GM12878 (cell line): ENCODE data around the gene BICD1. TPM values are rescaled to one million over a fixed set of nuclear protein-coding genes. Genes with fewer than 3 reads are reported as not detected.
A peak's percentile ranks its signal among the peaks of the same experiment; 100 is the strongest.

Source experiments
- BACH1 ChIP-seq: fragments of 450-650 bp; IDR thresholded peaks from 2 replicates; pipeline ENCODE4 v1.6.1; 2017; ENCODE audit warnings: mild to moderate bottlenecking, borderline replicate concordance
- BCL11A ChIP-seq: IDR thresholded peaks from 2 replicates; pipeline ENCODE4 v1.6.1; 2011; ENCODE audit warnings: low read depth, low read length
- BCL3 ChIP-seq: IDR thresholded peaks from 2 replicates; pipeline ENCODE4 v1.6.1; 2011; ENCODE audit warnings: borderline replicate concordance, low read depth, mild to moderate bottlenecking, moderate library complexity, low read length; ENCODE audit not compliant: insufficient read depth, poor library complexity, severe bottlenecking
- CBX5 ChIP-seq: sonication (generic); IDR thresholded peaks from 2 replicates; pipeline ENCODE4 v1.6.1; 2016; ENCODE audit warnings: low read depth, moderate library complexity, mild to moderate bottlenecking, inconsistent platforms
- CHD1 ChIP-seq: IDR thresholded peaks from 2 replicates; pipeline ENCODE4 v1.6.1; 2012; ENCODE audit warnings: low read depth, low read length, improper control_type of control experiment
- CREB1 ChIP-seq: IDR thresholded peaks from 2 replicates; pipeline ENCODE4 v1.6.1; 2012; ENCODE audit warnings: low read depth, mild to moderate bottlenecking, inconsistent platforms
- GABPA ChIP-seq: IDR thresholded peaks from 2 replicates; pipeline ENCODE4 v1.6.1; 2014; ENCODE audit warnings: antibody characterized with exemption, low read depth, mild to moderate bottlenecking, inconsistent platforms
- IKZF2 ChIP-seq, 2 experiments: fragments of 450-650 bp; IDR thresholded peaks; 2 replicates each; pipeline ENCODE4 v1.6.1; 2017; ENCODE audit warnings: mild to moderate bottlenecking in 2 of 2, moderate library complexity in 2 of 2
- MAX ChIP-seq: IDR thresholded peaks from 2 replicates; pipeline ENCODE4 v1.6.1; 2012; ENCODE audit warnings: low read depth, low read length, improper control_type of control experiment
- NFIC ChIP-seq: IDR thresholded peaks from 2 replicates; pipeline ENCODE4 v1.6.1; 2012; ENCODE audit warnings: low read depth, mild to moderate bottlenecking, inconsistent platforms, low read length, moderate library complexity
- NR2F1 ChIP-seq: fragments of 450-650 bp; conservative IDR thresholded peaks from 2 replicates; pipeline ENCODE4 v1.6.1; 2017; ENCODE audit warnings: mild to moderate bottlenecking
- PAX5 ChIP-seq: IDR thresholded peaks from 2 replicates; pipeline ENCODE4 v1.6.1; 2011; ENCODE audit warnings: low read depth, low read length, borderline replicate concordance
- POU2F2 ChIP-seq: IDR thresholded peaks from 3 replicates; pipeline ENCODE4 v1.6.1; 2011; ENCODE audit warnings: low read depth, mild to moderate bottlenecking, low read length, borderline replicate concordance
- PRDM15 ChIP-seq: fragments of 450-650 bp; formaldehyde crosslinking; IDR thresholded peaks from 2 replicates; pipeline ENCODE4 v1.4.0; 2020; ENCODE audit warnings: mild to moderate bottlenecking, moderate library complexity
- RAD51 ChIP-seq: fragments of 450-650 bp; IDR thresholded peaks from 2 replicates; pipeline ENCODE4 v1.6.1; 2016; ENCODE audit warnings: moderate library complexity, mild to moderate bottlenecking, inconsistent platforms
- RELA ChIP-seq: fragments of 450-650 bp; IDR thresholded peaks from 2 replicates; pipeline ENCODE4 v1.8.0; 2014; ENCODE audit warnings: borderline replicate concordance; ENCODE audit not compliant: partially characterized antibody
- RUNX3 ChIP-seq: IDR thresholded peaks from 2 replicates; pipeline ENCODE4 v1.6.1; 2012; ENCODE audit warnings: low read length, inconsistent platforms
- USF2 ChIP-seq: IDR thresholded peaks from 2 replicates; pipeline ENCODE4 v1.6.1; 2011; ENCODE audit warnings: low read depth, low read length, improper control_type of control experiment, borderline replicate concordance
- ZBTB40 ChIP-seq: fragments of 450-650 bp; IDR thresholded peaks from 2 replicates; pipeline ENCODE4 v1.6.1; 2016; ENCODE audit warnings: mild to moderate bottlenecking, moderate library complexity, borderline replicate concordance
- polyA plus RNA-seq, 11 experiments: library from polyadenylated mRNA; depleted of rRNA in 4 of 11; unstranded in 6 of 11; stranded (reverse) in 5 of 11; fragments of >200 nt; fragmentation: Nextera tagmentation in 4 of 11; fragmentation: Illumina TruSeq in 1 of 11; extraction: Ambion mirVana in 4 of 11; extraction: Trizol in 1 of 11; gene quantifications; 1 replicate in 1 of 11; 2 replicates in 10 of 11; pipeline versions ENCODE4 v1.2.1 to v1.2.3, GENCODE V29; 2011 to 2016; ENCODE audit warnings: inconsistent platforms in 2 of 11, missing spikeins in 2 of 11, low read depth in 1 of 11
- total RNA-seq, 4 experiments: library from RNA; depleted of rRNA in 3 of 4; stranded (reverse); fragments of >200 nt in 3 of 4; fragmentation: Illumina TruSeq in 1 of 4; extraction: Trizol in 1 of 4; gene quantifications; 2 replicates each; pipeline versions ENCODE4 v1.2.1 to v1.2.3, GENCODE V29; 2013 to 2021

BICD1 gene
- total and polyA plus RNA-seq, 10 of the 15 experiments (the other 5 are each of a cell fraction or from before 2014, with no cell fraction given), result 4.7 to 32.5 (median 14.4) TPM

GRCh38 chr12:32252199-32253073 lies 145.8 kb downstream of the BICD1 start (continued):
- TF ChIP-seq BCL3 (no peak), IKZF2 (IDR thresholded peaks at IDR 0.05) (0 out of 4 replicates have a peak, but pooled peaks of 1 of the 2 experiments have one; percentile 26), RELA (peak; percentile 97), USF2 (no peak), NFIC (peak; percentile 45; the same call in 1 of the 2 replicates), RAD51 (no peak), CREB1 (0 out of 2 replicates have a peak, but pooled peaks have one; percentile 25), BCL11A (peak; percentile 59; the same call in 1 of the 2 replicates), CBX5 (0 out of 2 replicates have a peak, but pooled peaks have one; percentile 36), NR2F1 (no peak), POU2F2 (peak; percentile 44; the same call in 1 of the 3 replicates), CHD1 (no peak), BACH1 (no peak), RUNX3 (peak; percentile 40; the same call in 1 of the 2 replicates), PAX5 (0 out of 2 replicates have a peak, but pooled peaks have one; percentile 12), MAX (no peak), GABPA (no peak), PRDM15 (CRISPR knock-in tag) (no peak), ZBTB40 (peak; percentile 42; the same call in 1 of the 2 replicates)
